ENCODE results near the gene INHBE.
"Not testable (repeated sequence)": the region's sequence is repeated elsewhere in the genome, so short reads cannot be mapped to it uniquely, and the experiment has no call there.

The INHBE gene

DNA sequence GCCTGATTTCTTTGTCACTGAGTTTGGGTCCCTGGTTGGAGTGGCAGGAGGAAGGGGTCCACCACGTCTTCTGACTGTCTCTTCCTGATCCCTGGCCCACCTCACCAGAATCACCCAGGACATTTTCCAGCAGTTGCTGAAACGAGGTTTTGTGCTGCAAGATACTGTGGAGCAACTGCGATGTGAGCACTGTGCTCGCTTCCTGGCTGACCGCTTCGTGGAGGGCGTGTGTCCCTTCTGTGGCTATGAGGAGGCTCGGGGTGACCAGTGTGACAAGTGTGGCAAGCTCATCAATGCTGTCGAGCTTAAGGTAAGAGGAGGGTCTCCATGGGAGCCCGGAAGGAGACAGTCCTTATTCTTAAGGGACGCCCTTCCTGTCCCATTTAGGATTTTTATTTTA is 45.1 kb downstream of the INHBE start:
- no peak for DNase-seq

DNA sequence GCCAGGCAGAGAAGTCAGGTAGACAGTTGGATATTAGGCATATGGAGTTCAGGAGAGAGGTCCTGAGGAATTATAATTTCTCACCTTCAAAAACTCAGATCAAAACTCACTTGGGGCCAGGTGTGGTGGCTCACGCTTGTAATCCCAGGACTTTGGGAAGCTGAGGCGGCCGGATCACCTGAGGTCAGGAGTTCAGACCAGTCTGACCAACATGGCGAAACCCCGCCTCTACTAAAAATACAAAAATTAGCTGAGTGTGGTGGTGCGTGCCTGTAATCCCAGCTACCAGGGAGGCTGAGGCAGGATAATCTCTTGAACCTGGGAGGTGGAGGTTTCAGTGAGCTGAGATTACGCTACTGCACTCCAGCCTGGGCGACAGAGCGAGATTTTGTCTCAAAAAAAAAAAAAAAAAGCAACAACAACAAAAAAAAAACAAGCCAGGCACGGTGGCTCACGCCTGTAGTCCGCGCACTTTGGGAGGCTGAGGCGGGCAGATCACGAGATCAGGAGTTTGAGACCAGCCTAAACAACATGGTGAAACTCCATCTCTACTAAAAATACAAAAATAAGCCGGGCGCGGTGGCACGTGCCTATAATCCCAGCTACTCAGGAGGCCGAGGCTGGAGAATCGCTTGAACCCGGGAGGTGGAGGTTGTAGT is 47.3 kb downstream of the INHBE start:
- DNase-seq: not testable (repeated sequence)

DNA sequence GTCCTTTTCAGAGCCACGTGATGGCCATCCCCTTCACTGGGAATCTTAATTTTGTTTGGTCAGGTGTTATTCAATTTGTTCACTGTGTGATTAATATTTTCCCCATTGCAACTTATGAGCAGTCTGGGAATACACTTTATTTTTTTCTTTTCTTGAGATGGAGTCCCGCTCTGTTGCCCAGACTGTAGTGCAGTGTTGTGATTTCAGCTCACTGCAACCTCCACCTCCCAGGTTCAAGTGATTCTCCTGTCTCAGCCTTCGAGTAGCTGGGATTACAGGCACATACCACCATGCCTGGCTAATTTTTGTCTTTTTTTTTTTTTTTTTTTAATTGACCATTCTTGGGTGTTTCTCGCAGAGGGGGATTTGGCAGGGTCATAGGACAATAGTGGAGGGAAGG is 51.4 kb downstream of the INHBE start:
- DNase-seq: not testable (repeated sequence)
